ENCODE results near the gene CYP4F3. TPM values are rescaled to one million over a fixed set of nuclear protein-coding genes. Genes with fewer than 3 reads are reported as not detected.

Gene CYP4F3
- 1.8 to 3.2 TPM (median 2.6 TPM) in 5 replicates for total RNA-seq (2022; extraction: Qiagen RNA extraction; ENCODE audit: low read depth)

GRCh38 chr19:15640294-15640903 is at the start of gene CYP4F3:
CYP4F3 (plus strand) TSS chr19:15640897; CDS start chr19:15641416, 519 bp downstream.

GRCh38 chr19:15614507-15615379 is 26.0 kb upstream of the CYP4F3 start, which contains the start of gene CYP4F8:
CYP4F8 (plus strand) TSS chr19:15615218; CDS start chr19:15615617, 399 bp downstream.

GRCh38 chr19:15672580-15673175 is 32.0 kb downstream of the CYP4F3 start, which contains the start of gene CYP4F12:
CYP4F12 (plus strand) TSS chr19:15673087; CDS start chr19:15673530, 443 bp downstream.

Other genes starting within 250 kb of the CYP4F3 start
- 34.8 to 41.9 TPM (median 38.5 TPM) in 5 replicates for gene AKAP8L, start 221.9 kb upstream of the CYP4F3 start, total RNA-seq (2022; extraction: Qiagen RNA extraction; ENCODE audit: low read depth)
- 15.5 to 24.5 TPM (median 22.0 TPM) in 5 replicates for gene WIZ, start 190.9 kb upstream of the CYP4F3 start, total RNA-seq (2022; extraction: Qiagen RNA extraction; ENCODE audit: low read depth)
- gene RASAL3, start 176.4 kb upstream of the CYP4F3 start, total RNA-seq (2022; extraction: Qiagen RNA extraction; ENCODE audit: low read depth): 0.05 TPM in 1 of 5 replicates, not detected in the others
- gene PGLYRP2, start 161.4 kb upstream of the CYP4F3 start, total RNA-seq (2022; extraction: Qiagen RNA extraction; ENCODE audit: low read depth): 0.07 to 0.10 TPM in 2 of 5 replicates, not detected in the others
- gene CYP4F22, start 132.4 kb upstream of the CYP4F3 start, total RNA-seq (2022; extraction: Qiagen RNA extraction; ENCODE audit: low read depth): 0.04 to 0.08 TPM (median 0.08 TPM) in 5 replicates
- not detected in 5 replicates for gene CYP4F8, start 25.7 kb upstream of the CYP4F3 start, total RNA-seq (2022; extraction: Qiagen RNA extraction; ENCODE audit: low read depth)
- gene CYP4F12, start 32.2 kb downstream of the CYP4F3 start, total RNA-seq (2022; extraction: Qiagen RNA extraction; ENCODE audit: low read depth): 1.4 to 3.3 TPM (median 1.9 TPM) in 5 replicates
- gene OR10H2, start 87.1 kb downstream of the CYP4F3 start, total RNA-seq (2022; extraction: Qiagen RNA extraction; ENCODE audit: low read depth): not detected in 5 replicates
- gene OR10H3, start 97.1 kb downstream of the CYP4F3 start, total RNA-seq (2022; extraction: Qiagen RNA extraction; ENCODE audit: low read depth): not detected in 5 replicates
- gene OR10H5, start 146.8 kb downstream of the CYP4F3 start, total RNA-seq (2022; extraction: Qiagen RNA extraction; ENCODE audit: low read depth): not detected in 5 replicates
- gene OR10H1, start 174.8 kb downstream of the CYP4F3 start, total RNA-seq (2022; extraction: Qiagen RNA extraction; ENCODE audit: low read depth): not detected in 5 replicates

All from A549 treated with DMSO at 1 μM for 4 hours (cell line).